HepG2 (cell line): ENCODE data around the gene NAT14. TPM values are rescaled to one million over a fixed set of nuclear protein-coding genes. Genes with fewer than 3 reads are reported as not detected.

Experiments used
- CBX2 ChIP-seq, 2 experiments: fragments of 200-600 bp in 1 of 2; sonication (generic); formaldehyde crosslinking in 1 of 2; IDR thresholded peaks; 2 replicates each; pipeline versions ENCODE4 v1.7.0 to v1.8.1; 2018 to 2022; ENCODE audit warnings: low read depth in 2 of 2, low read length in 1 of 2, mild to moderate bottlenecking in 1 of 2, missing genetic modification reagents in 1 of 2
- HNF4A ChIP-seq: sonication (generic); formaldehyde crosslinking; IDR thresholded peaks from 2 replicates; pipeline ENCODE4 v1.4.0; 2020; ENCODE audit warnings: missing genetic modification reagents
- HOXD1 ChIP-seq: sonication (generic); formaldehyde crosslinking; IDR thresholded peaks from 2 replicates; pipeline ENCODE4 v1.5.0; 2020; ENCODE audit warnings: missing genetic modification reagents
- MBD4 ChIP-seq: IDR thresholded peaks from 2 replicates; pipeline ENCODE4 v1.6.1; 2012; ENCODE audit warnings: low read length, inconsistent platforms, borderline replicate concordance
- MYC ChIP-seq: sonication (generic); formaldehyde crosslinking; IDR thresholded peaks from 2 replicates; pipeline ENCODE4 v1.9.0; 2021; ENCODE audit warnings: missing genetic modification reagents, borderline replicate concordance
- NPAS2 ChIP-seq: sonication (generic); formaldehyde crosslinking; IDR thresholded peaks from 2 replicates; pipeline ENCODE4 v1.8.0; 2022; ENCODE audit warnings: mild to moderate bottlenecking, missing genetic modification reagents, borderline replicate concordance
- POLR2G ChIP-seq: fragments of 200-400 bp; formaldehyde crosslinking; IDR thresholded peaks from 2 replicates; pipeline ENCODE4 v1.6.1; 2018; ENCODE audit warnings: mild to moderate bottlenecking, low read depth, low read length, moderate library complexity
- PPARG ChIP-seq: conservative IDR thresholded peaks from 2 replicates; pipeline ENCODE4 v1.6.1; 2016; ENCODE audit warnings: missing biosample characterization, missing genetic modification reagents
- ZNF552 ChIP-seq: sonication (generic); formaldehyde crosslinking; IDR thresholded peaks from 2 replicates; pipeline ENCODE4 v1.9.0; 2022; ENCODE audit warnings: missing genetic modification reagents, mild to moderate bottlenecking, borderline replicate concordance
- ZNF678 ChIP-seq: sonication (generic); formaldehyde crosslinking; IDR thresholded peaks from 2 replicates; pipeline ENCODE4 v1.4.0; 2020; ENCODE audit warnings: mild to moderate bottlenecking, missing genetic modification reagents
- ZNF777 ChIP-seq: sonication (generic); formaldehyde crosslinking; IDR thresholded peaks from 2 replicates; pipeline ENCODE4 v1.4.0; 2020; ENCODE audit warnings: missing genetic modification reagents
- ZNF839 ChIP-seq: sonication (generic); formaldehyde crosslinking; IDR thresholded peaks from 2 replicates; pipeline ENCODE4 v1.4.0; 2020; ENCODE audit warnings: missing genetic modification reagents, mild to moderate bottlenecking, borderline replicate concordance
- ZZZ3 ChIP-seq: sonication (generic); formaldehyde crosslinking; IDR thresholded peaks from 2 replicates; pipeline ENCODE4 v1.4.0; 2020; ENCODE audit warnings: missing genetic modification reagents, mild to moderate bottlenecking, borderline replicate concordance
- polyA plus RNA-seq, 8 experiments: library from polyadenylated mRNA; depleted of rRNA in 3 of 8; stranded (reverse) in 7 of 8; unstranded in 1 of 8; fragments of >200 nt; fragmentation: Illumina TruSeq in 4 of 8; extraction: Trizol in 4 of 8; gene quantifications; 2 replicates each; pipeline versions ENCODE4 v1.2.1 to v1.2.3, GENCODE V29; 2011 to 2016; ENCODE audit warnings: low read depth in 4 of 8, missing spikeins in 1 of 8, mixed read lengths in 1 of 8; ENCODE audit not compliant: insufficient read depth in 1 of 8
- total RNA-seq, 5 experiments: library from RNA; depleted of rRNA; stranded (reverse); fragments of >200 nt; fragmentation: Illumina TruSeq; extraction: Trizol; gene quantifications; 2 replicates each; pipeline ENCODE4 v1.2.3, GENCODE V29; 2016; ENCODE audit warnings: low read depth in 1 of 5
- TF ChIP-seq, protein P1 (sequence below): IDR thresholded peaks from 2 replicates; pipeline ENCODE4 v1.6.1; 2018; ENCODE audit warnings: missing genetic modification reagents
- TF ChIP-seq, protein P2 (sequence below): fragments of 450-650 bp; IDR thresholded peaks from 2 replicates; pipeline ENCODE4 v1.6.1; 2016
- TF ChIP-seq, protein P3 (sequence below): sonication (generic); formaldehyde crosslinking; IDR thresholded peaks from 2 replicates; pipeline ENCODE4 v1.4.0; 2020; ENCODE audit warnings: missing genetic modification reagents, low read depth, mild to moderate bottlenecking, borderline replicate concordance
- TF ChIP-seq, protein P4 (sequence below): IDR thresholded peaks from 2 replicates; pipeline ENCODE4 v1.6.1; 2012; ENCODE audit warnings: low read depth, low read length, improper control_type of control experiment
- TF ChIP-seq, protein P5 (sequence below): sonication (generic); formaldehyde crosslinking; IDR thresholded peaks from 2 replicates; pipeline ENCODE4 v1.4.0; 2020; ENCODE audit warnings: missing genetic modification reagents, borderline replicate concordance
- TF ChIP-seq, protein P6 (sequence below): sonication (generic); formaldehyde crosslinking; IDR thresholded peaks from 2 replicates; pipeline ENCODE4 v1.4.0; 2020; ENCODE audit warnings: missing genetic modification reagents, borderline replicate concordance

Gene NAT14
- total and polyA plus RNA-seq, 2 of the 13 experiments (the other 11 are each of a cell fraction or from before 2014, with no cell fraction given), result 20.7 to 22.3 TPM

- TF ChIP-seq, protein P1, sequence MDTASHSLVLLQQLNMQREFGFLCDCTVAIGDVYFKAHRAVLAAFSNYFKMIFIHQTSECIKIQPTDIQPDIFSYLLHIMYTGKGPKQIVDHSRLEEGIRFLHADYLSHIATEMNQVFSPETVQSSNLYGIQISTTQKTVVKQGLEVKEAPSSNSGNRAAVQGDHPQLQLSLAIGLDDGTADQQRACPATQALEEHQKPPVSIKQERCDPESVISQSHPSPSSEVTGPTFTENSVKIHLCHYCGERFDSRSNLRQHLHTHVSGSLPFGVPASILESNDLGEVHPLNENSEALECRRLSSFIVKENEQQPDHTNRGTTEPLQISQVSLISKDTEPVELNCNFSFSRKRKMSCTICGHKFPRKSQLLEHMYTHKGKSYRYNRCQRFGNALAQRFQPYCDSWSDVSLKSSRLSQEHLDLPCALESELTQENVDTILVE (CRISPR knock-in tag), result 0 out of 2 replicates have a peak, but pooled peaks have one; percentile 42
- peak; percentile 97 for TF ChIP-seq POLR2G
- TF ChIP-seq HOXD1 (CRISPR knock-in tag), result peak; percentile 23
- no peak for TF ChIP-seq NPAS2 (CRISPR knock-in tag)
- peak; percentile 91 for TF ChIP-seq MYC
- TF ChIP-seq, protein P2, sequence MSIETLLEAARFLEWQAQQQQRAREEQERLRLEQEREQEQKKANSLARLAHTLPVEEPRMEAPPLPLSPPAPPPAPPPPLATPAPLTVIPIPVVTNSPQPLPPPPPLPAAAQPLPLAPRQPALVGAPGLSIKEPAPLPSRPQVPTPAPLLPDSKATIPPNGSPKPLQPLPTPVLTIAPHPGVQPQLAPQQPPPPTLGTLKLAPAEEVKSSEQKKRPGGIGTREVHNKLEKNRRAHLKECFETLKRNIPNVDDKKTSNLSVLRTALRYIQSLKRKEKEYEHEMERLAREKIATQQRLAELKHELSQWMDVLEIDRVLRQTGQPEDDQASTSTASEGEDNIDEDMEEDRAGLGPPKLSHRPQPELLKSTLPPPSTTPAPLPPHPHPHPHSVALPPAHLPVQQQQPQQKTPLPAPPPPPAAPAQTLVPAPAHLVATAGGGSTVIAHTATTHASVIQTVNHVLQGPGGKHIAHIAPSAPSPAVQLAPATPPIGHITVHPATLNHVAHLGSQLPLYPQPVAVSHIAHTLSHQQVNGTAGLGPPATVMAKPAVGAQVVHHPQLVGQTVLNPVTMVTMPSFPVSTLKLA, result peak; percentile 89
- TF ChIP-seq, protein P3, sequence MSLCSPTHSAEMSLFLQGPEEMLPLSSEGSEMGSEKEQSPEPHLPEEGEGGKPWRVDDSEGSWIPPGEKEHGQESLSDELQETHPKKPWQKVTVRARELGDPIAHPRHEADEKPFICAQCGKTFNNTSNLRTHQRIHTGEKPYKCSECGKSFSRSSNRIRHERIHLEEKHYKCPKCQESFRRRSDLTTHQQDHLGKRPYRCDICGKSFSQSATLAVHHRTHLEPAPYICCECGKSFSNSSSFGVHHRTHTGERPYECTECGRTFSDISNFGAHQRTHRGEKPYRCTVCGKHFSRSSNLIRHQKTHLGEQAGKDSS (CRISPR knock-in tag), result no peak; the same call in 1 of the 2 replicates
- TF ChIP-seq CBX2 (IDR thresholded peaks at IDR 0.05; ENCODE audit: low read depth, low read length), result no peak
- no peak for TF ChIP-seq CBX2 (CRISPR knock-in tag; IDR thresholded peaks at IDR 0.05; ENCODE audit: low read depth)
- TF ChIP-seq, protein P4, sequence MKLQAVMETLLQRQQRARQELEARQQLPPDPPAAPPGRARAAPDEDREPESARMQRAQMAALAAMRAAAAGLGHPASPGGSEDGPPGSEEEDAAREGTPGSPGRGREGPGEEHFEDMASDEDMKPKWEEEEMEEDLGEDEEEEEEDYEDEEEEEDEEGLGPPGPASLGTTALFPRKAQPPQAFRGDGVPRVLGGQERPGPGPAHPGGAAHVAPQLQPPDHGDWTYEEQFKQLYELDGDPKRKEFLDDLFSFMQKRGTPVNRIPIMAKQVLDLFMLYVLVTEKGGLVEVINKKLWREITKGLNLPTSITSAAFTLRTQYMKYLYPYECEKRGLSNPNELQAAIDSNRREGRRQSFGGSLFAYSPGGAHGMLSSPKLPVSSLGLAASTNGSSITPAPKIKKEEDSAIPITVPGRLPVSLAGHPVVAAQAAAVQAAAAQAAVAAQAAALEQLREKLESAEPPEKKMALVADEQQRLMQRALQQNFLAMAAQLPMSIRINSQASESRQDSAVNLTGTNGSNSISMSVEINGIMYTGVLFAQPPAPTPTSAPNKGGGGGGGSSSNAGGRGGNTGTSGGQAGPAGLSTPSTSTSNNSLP, result no peak
- TF ChIP-seq PPARG (CRISPR knock-in tag), result no peak
- TF ChIP-seq, protein P5, sequence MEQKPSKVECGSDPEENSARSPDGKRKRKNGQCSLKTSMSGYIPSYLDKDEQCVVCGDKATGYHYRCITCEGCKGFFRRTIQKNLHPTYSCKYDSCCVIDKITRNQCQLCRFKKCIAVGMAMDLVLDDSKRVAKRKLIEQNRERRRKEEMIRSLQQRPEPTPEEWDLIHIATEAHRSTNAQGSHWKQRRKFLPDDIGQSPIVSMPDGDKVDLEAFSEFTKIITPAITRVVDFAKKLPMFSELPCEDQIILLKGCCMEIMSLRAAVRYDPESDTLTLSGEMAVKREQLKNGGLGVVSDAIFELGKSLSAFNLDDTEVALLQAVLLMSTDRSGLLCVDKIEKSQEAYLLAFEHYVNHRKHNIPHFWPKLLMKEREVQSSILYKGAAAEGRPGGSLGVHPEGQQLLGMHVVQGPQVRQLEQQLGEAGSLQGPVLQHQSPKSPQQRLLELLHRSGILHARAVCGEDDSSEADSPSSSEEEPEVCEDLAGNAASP (CRISPR knock-in tag), result 0 out of 2 replicates have a peak, but pooled peaks have one; percentile 66
- TF ChIP-seq ZNF839 (CRISPR knock-in tag), result no peak
- TF ChIP-seq, protein P6, sequence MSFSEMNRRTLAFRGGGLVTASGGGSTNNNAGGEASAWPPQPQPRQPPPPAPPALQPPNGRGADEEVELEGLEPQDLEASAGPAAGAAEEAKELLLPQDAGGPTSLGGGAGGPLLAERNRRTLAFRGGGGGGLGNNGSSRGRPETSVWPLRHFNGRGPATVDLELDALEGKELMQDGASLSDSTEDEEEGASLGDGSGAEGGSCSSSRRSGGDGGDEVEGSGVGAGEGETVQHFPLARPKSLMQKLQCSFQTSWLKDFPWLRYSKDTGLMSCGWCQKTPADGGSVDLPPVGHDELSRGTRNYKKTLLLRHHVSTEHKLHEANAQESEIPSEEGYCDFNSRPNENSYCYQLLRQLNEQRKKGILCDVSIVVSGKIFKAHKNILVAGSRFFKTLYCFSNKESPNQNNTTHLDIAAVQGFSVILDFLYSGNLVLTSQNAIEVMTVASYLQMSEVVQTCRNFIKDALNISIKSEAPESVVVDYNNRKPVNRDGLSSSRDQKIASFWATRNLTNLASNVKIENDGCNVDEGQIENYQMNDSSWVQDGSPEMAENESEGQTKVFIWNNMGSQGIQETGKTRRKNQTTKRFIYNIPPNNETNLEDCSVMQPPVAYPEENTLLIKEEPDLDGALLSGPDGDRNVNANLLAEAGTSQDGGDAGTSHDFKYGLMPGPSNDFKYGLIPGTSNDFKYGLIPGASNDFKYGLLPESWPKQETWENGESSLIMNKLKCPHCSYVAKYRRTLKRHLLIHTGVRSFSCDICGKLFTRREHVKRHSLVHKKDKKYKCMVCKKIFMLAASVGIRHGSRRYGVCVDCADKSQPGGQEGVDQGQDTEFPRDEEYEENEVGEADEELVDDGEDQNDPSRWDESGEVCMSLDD (CRISPR knock-in tag), result no peak
- TF ChIP-seq MBD4, result no peak
- TF ChIP-seq ZNF777 (CRISPR knock-in tag), result 0 out of 2 replicates have a peak, but pooled peaks have one; percentile 24
- TF ChIP-seq HNF4A (CRISPR knock-in tag), result peak; percentile 77
- TF ChIP-seq ZNF678 (CRISPR knock-in tag), result no peak
- TF ChIP-seq ZZZ3, result no peak
- no peak for TF ChIP-seq ZNF552 (CRISPR knock-in tag)
These were observed 23.6 kb upstream of the NAT14 start, which contains the start of gene ISOC2 (continued) for GRCh38 chr19:55461259-55461973.
